Pericardium fibroblast (primary cell): ENCODE data around the gene UNC5C. TPM values are rescaled to one million over a fixed set of nuclear protein-coding genes. Genes with fewer than 3 reads are reported as not detected.

Experiments used
- total RNA-seq: library from RNA; depleted of rRNA; stranded (reverse); fragments of >200 nt; gene quantifications from 2 replicates; pipeline ENCODE4 v1.2.3, GENCODE V29; 2015

The UNC5C gene
- total RNA-seq, result 0.26 and 0.58 TPM in 2 replicates

DNA sequence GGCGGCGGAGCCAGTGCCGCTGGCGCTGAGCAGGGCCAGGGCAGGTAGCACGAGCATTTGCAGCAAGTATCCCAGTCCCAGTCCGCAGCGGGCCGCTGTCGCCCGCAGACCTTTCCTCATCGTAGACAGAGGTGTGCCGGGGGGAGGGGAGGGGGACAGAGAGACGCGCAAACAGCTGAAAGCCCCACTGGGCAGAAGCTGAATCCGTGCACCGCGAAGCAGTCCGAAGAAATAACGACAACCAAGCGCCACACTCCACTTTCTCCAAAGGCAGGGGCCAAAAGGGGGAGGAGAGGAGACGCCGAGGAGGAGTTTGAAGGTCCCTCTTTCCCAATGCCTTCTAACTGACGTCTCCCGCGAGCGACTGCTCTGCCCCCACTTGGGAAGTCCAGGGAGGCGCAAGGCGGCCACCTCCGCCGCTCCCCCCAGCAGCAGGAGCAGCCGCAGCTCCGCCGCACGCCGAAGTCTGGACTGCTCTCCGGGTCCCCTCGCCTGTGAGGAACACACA, at the start of gene UNC5C:
Gene UNC5C, minus strand, starts transcription at position 236 of the 508 bp plus-strand sequence.

